ENCODE results near the gene MYF5. TPM values are rescaled to one million over a fixed set of nuclear protein-coding genes. Genes with fewer than 3 reads are reported as not detected.

The MYF5 gene
- not detected in 2 replicates for total RNA-seq

DNA sequence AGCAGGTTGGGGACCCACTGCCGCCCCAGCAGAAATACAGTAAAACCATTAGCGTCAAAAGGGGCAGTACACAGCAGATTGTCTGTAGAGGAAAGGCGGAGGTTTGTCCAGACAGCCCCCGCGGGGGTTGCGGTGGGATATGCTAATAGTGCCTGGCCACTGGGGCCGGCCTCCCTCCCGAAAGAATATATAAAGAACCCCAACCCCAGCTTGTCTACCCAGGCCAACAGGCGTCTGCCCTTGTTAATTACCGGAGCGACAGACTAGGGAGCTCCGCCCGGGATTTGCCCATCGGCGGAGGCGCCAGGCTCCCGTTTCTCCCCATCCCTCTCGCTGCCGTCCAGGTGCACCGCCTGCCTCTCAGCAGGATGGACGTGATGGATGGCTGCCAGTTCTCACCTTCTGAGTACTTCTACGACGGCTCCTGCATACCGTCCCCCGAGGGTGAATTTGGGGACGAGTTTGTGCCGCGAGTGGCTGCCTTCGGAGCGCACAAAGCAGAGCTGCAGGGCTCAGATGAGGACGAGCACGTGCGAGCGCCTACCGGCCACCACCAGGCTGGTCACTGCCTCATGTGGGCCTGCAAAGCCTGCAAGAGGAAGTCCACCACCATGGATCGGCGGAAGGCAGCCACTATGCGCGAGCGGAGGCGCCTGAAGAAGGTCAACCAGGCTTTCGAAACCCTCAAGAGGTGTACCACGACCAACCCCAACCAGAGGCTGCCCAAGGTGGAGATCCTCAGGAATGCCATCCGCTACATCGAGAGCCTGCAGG is at the start of gene MYF5:
TSS of gene MYF5 (plus strand) at position 217 of the 774 bp plus-strand sequence. CDS start at position 369, 152 bp downstream.

DNA sequence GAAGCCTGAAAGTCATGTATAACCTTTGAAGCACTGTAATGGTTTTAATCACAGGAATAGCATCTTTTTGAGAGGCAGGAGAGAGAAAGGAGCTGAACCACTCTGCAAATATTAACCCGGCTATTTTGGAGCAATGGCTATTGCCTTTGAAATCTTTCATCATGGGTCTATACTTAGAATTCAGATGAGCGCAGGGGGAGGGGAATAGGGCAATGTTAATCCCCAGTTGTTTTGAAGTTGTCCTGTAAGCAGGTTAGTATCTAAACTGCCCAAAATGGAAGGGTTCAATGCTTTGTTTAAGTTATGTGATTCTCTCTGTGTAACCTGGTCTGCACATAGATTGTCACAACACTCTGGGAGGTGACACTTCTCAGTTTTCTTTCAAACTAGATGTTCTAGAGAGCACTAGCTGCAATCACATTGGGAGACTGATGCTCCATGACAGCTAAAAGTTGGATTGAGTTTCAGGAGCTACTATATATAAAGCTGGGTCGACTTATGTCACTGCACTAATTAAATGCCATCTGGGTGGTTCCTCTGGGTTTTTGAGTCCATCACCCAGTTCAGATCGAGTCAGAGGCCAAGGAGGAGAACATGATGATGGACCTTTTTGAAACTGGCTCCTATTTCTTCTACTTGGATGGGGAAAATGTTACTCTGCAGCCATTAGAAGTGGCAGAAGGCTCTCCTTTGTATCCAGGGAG is 9.4 kb upstream of the MYF5 start, which contains the start of gene MYF6:
TSS of gene MYF6 (plus strand) at position 509 of the 704 bp plus-strand sequence. CDS start at position 595, 86 bp downstream.

Other genes with a start within 250 kb of the MYF5 start
- not detected in 2 replicates for gene MYF6, start 9.3 kb upstream of the MYF5 start, total RNA-seq
- gene LIN7A, start 221.0 kb downstream of the MYF5 start, total RNA-seq = 21.3 and 36.6 TPM in 2 replicates